ENCODE data around the gene SPPL2B. TPM values are rescaled to one million over a fixed set of nuclear protein-coding genes. Genes with fewer than 3 reads are reported as not detected.
A peak's percentile ranks its signal among the peaks of the same experiment; 100 is the strongest.

The SPPL2B gene
- total and polyA plus RNA-seq, 9 of the 15 experiments (the other 6 are each of a cell fraction or from before 2014, with no cell fraction given): 0.20 to 81.2 (median 15.1) TPM

DNA sequence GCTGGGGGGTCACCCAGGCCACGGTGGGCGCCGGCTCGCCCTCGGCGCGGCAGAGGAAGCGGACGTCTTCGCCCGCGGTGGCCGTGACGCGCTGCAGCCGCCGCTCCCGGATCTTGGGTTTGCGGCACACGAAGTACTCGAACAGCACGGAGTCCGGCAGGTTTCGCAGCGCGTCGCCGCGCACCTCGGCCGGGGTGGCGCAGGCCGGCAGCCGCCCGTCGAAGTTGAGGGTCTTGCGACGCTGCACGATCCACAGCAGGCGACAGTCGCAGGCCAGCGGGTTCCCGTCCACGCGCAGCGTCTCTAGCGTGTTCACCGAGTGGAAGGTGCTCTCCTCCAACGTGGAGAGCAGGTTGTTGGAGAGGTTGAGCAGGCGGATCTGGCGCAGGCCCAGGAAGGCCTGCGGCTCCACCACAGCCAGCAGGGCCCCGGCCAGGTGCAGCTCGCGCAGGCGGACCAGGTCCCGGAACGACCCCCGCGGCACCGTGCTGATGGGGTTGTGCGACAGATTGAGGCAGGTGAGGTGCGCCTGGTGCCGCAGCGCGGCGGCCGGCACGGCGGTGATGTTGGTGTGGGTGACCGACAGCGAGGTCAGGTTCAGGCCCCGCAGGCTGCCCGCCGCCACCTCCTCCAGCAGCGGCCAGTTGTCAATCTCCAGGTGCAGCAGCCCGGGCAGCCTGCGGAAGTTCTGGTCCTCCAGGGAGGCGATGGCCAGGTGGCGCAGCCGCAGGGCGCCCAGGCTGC, 37.9 kb upstream of the SPPL2B start:
- ATAC-seq (no peak), FAIRE-seq (no peak), DNase-seq (ENCODE audit: extremely low read depth in 1 of 4, low spot score in 3 of 4) (no peak)
- Histone ChIP-seq H3K27ac (ENCODE audit: extremely low read depth, low read depth, low read length) (peak overlapping the region; percentile 76; the same call in 1 of the 3 replicates), H3K4me2 (ENCODE audit: insufficient read depth, low read length) (no peak overlapping the region), H3K9ac (ENCODE audit: insufficient read depth in 1 of 2, low read depth in 2 of 2, low read length in 2 of 2) (no peak overlapping the region; a peak in 1 of 4 replicates), H3K4me1 (replicated peaks in 1 of 2; ENCODE audit: control insufficient read depth in 2 of 2, insufficient read depth in 2 of 2, low read length in 2 of 2) (peaks cover 10 to 52% of the 10 kb centered on the region in 2 experiments), H2AFZ (ENCODE audit: low read depth, low read length) (no peak overlapping the region), H3K79me2 (ENCODE audit: control insufficient read depth, insufficient read depth, low read length) (no peaks in the 10 kb centered on the region), H3K27me3 (ENCODE audit: control insufficient read depth in 2 of 2, insufficient read depth in 2 of 2, low read length in 2 of 2) (no peaks in the 10 kb centered on the region), H3K4me3 (no peak overlapping the region), H3K9me1 (ENCODE audit: control insufficient read depth, insufficient read depth, low read length) (peaks cover 2% of the 10 kb centered on the region), H3K36me3 (ENCODE audit: control insufficient read depth, insufficient read depth, low read length) (no peaks in the 10 kb centered on the region), H3K9me3 (replicated peaks; ENCODE audit: control insufficient read depth, insufficient read depth, low read depth, low read length) (no peaks in the 10 kb centered on the region), H4K20me1 (replicated peaks; ENCODE audit: control insufficient read depth, insufficient read depth, low read length) (no peaks in the 10 kb centered on the region)
- intact Hi-C loops (cut with micrococcal nuclease): no loop called here
- no TSS peak for BruUV-seq (replicated peaks)
- in situ Hi-C loops (cut with MboI): no loop called here
- 94% methylated on average over 29 of the region's 82 CpGs for WGBS (ENCODE audit: insufficient coverage, low coverage, missing lambda C conversion rate)
- CTCF ChIA-PET (ENCODE audit: low intra/inter-chr PET ratio): no interaction called here
- TF ChIP-seq CREB3L1 (IDR thresholded peaks at IDR 0.05; ENCODE audit: borderline replicate concordance, low read depth): no peak
- no peak for TF ChIP-seq ZNF586 (CRISPR knock-in tag; conservative IDR thresholded peaks at IDR 0.05)
- TF ChIP-seq PCBP1 (IDR thresholded peaks at IDR 0.05; ENCODE audit: low read depth, low read length, poor library complexity, severe bottlenecking): peak; percentile 33
- TF ChIP-seq MED1 (CRISPR knock-in tag; IDR thresholded peaks at IDR 0.05; ENCODE audit: borderline replicate concordance): 0 out of 2 replicates have a peak, but pooled peaks have one; percentile 33
- 0 out of 2 replicates have a peak, but pooled peaks have one; percentile 11 for TF ChIP-seq NFIC (IDR thresholded peaks at IDR 0.05)
- POLR2A ChIA-PET: interaction anchor here (0.9 to 2.3 kb wide), 3 partner anchors 8 to 13 kb away, joined by 3 to 10 read pairs (median 3); partner anchors contain the start of gene PEAK3

Measured in K562 (cell line).